HG03135 (cell line): ENCODE data around the gene PTPMT1.
"Not testable (repeated sequence)": the region's sequence is repeated elsewhere in the genome, so short reads cannot be mapped to it uniquely, and the experiment has no call there.

Experiments used
- ATAC-seq: cut with Tn5 transposase; IDR thresholded peaks from one replicate; pipeline ENCODE4 v1.9.1; 2021; ENCODE audit warnings: mild to moderate bottlenecking, moderate library complexity; ENCODE audit not compliant: unreplicated experiment

PTPMT1 gene

GRCh38 chr11:47565340-47566148, at the start of gene PTPMT1:
PTPMT1 (plus strand) TSS chr11:47565599; CDS start chr11:47565623, 24 bp downstream.
- ATAC-seq: peak; percentile 82

GRCh38 chr11:47516155-47516554, 49.2 kb upstream of the PTPMT1 start:
- ATAC-seq: no peak

- no peak for ATAC-seq
These were observed 48.2 kb upstream of the PTPMT1 start for GRCh38 chr11:47516984-47517853.

- no peak for ATAC-seq
These were observed 47.0 kb upstream of the PTPMT1 start for GRCh38 chr11:47518212-47518964.

- peak; percentile 53 for ATAC-seq
These were observed 41.7 kb upstream of the PTPMT1 start for GRCh38 chr11:47523490-47524225.

GRCh38 chr11:47524291-47524874, 41.0 kb upstream of the PTPMT1 start:
- no peak for ATAC-seq

GRCh38 chr11:47526032-47526431, 39.4 kb upstream of the PTPMT1 start:
- not testable (repeated sequence) for ATAC-seq

GRCh38 chr11:47527186-47527585, 38.2 kb upstream of the PTPMT1 start:
- ATAC-seq: no peak

GRCh38 chr11:47529951-47530350, 35.4 kb upstream of the PTPMT1 start:
- ATAC-seq: no peak

GRCh38 chr11:47530721-47531120, 34.7 kb upstream of the PTPMT1 start:
- not testable (repeated sequence) for ATAC-seq

- no peak for ATAC-seq
These were observed 33.7 kb upstream of the PTPMT1 start for GRCh38 chr11:47531666-47532065.

- no peak for ATAC-seq
These were observed 32.7 kb upstream of the PTPMT1 start for GRCh38 chr11:47532597-47533213.

- ATAC-seq: no peak
These were observed 31.7 kb upstream of the PTPMT1 start for GRCh38 chr11:47533690-47534151.

GRCh38 chr11:47534704-47535251, 30.6 kb upstream of the PTPMT1 start:
- no peak for ATAC-seq

GRCh38 chr11:47536915-47537314, 28.5 kb upstream of the PTPMT1 start:
- ATAC-seq: no peak

- no peak for ATAC-seq
These were observed 26.4 kb upstream of the PTPMT1 start for GRCh38 chr11:47538741-47539565.

GRCh38 chr11:47539681-47540039, 25.7 kb upstream of the PTPMT1 start:
- no peak for ATAC-seq

- ATAC-seq: no peak
These were observed 24.3 kb upstream of the PTPMT1 start for GRCh38 chr11:47541070-47541469.
